Omental fat pad (tissue), 4 donors: Measurements from ENCODE around the gene NBAS. TPM values are rescaled to one million over a fixed set of nuclear protein-coding genes. Genes with fewer than 3 reads are reported as not detected.

Experiments
- ATAC-seq: fragments of 150-250 bp; one replicate; pipeline ENCODE4 v1.9.1; 2016; ENCODE audit warnings: mild to moderate bottlenecking, moderate library complexity; ENCODE audit not compliant: low FRiP score
- DNase-seq: peaks from one replicate; pipeline ENCODE4 v3.0.0-alpha.2; 2019; ENCODE audit warnings: low spot score
- total RNA-seq, 4 donors: library from RNA; depleted of rRNA; stranded (reverse); fragments of >200 nt; gene quantifications; one replicate each; pipeline ENCODE4 v1.1.0, GENCODE V29; 2016
- TF ChIP-seq, protein P1 (sequence below), 3 donors: fragments of 450-650 bp; IDR thresholded peaks; one replicate each; pipeline ENCODE4 v1.5.1; 2016 to 2017; ENCODE audit warnings: antibody characterized with exemption in 3 of 3, mild to moderate bottlenecking in 3 of 3, moderate library complexity in 2 of 3

Gene NBAS
- total RNA-seq, 4 donors from 2014 or later = 29.4 to 57.7 (median 38.2) TPM

DNA sequence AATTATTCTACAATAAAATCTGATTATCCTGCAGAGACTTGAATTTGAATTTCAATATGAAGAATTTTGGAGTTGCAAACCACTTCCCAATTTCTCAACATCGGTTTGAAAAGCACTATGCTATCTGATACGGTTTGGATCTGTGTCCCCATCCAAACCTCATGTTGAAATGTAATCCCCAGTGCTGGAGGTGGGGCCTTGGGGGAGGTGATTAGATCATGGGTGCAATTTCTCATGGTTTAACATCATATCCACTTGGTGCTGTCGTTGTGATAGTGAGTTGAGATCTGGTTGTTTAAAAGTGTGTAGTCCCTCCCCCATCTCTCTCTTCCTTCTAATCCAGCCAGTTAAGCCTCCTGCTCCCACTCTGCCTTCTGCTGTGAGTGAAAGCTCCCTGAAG lies 205.7 kb downstream of the NBAS start:
- no peak for DNase-seq
- ATAC-seq = no peak
- TF ChIP-seq, protein P1, sequence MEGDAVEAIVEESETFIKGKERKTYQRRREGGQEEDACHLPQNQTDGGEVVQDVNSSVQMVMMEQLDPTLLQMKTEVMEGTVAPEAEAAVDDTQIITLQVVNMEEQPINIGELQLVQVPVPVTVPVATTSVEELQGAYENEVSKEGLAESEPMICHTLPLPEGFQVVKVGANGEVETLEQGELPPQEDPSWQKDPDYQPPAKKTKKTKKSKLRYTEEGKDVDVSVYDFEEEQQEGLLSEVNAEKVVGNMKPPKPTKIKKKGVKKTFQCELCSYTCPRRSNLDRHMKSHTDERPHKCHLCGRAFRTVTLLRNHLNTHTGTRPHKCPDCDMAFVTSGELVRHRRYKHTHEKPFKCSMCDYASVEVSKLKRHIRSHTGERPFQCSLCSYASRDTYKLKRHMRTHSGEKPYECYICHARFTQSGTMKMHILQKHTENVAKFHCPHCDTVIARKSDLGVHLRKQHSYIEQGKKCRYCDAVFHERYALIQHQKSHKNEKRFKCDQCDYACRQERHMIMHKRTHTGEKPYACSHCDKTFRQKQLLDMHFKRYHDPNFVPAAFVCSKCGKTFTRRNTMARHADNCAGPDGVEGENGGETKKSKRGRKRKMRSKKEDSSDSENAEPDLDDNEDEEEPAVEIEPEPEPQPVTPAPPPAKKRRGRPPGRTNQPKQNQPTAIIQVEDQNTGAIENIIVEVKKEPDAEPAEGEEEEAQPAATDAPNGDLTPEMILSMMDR (IDR thresholded peaks at IDR 0.05) = no peak

DNA sequence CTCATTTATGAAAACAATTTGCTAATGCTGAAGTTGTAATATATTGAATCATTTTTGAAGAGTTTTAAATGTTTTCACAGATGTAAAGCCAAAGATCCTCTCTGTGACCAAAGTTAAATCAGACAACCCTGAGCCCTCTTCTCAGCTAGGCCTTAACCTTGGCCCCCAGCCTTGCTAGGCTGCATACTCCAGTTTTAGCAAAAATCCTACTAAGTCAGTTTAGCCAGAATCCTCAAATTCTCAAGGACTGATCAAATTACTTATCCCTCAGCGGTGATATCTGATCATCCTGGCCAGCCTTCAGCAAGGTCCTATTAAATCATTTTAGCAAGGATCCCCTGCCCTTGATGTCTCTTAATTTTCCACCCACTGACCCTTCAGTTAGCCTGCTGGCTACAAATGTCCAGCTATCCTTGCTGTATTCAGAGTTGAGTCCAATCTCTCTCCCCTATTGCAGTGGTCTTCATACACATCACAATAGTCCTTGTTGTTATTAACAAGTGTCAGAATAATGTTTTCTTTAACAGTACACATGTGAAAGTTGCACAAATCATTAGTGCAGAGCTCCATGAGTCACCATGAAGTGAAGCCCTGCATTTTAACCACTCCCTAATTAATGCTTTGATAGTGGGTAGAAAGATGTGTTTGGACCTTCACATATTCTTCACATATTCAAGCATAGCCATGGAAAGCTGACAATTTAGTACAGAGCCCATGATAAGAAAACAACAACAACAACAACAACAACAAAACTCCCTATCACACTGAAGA lies 206.4 kb downstream of the NBAS start:
- ATAC-seq = no peak
- DNase-seq = no peak
- TF ChIP-seq, protein P1 (IDR thresholded peaks at IDR 0.05) = no peak

DNA sequence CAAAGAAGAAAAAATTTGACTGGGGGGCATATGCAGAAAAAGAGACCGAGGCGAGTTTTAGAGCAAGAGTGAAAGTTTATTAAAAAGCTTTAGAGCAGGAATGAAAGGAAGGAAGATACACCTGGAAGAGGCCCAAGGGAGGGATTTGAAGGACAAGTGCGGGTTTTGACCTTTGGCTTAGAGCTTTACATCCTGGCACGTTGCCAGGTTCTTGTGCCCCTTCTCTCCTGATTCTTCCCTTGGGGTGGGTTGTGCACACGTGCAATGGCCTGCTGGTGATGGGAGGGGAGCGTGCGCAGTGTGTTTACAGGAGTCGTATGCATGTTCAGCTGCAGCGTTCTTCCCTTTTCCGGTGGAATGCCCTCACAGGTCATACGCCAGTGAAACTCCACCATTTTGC lies 208.8 kb downstream of the NBAS start:
- TF ChIP-seq, protein P1 (IDR thresholded peaks at IDR 0.05) = no peak
- DNase-seq (no peak), ATAC-seq (no peak)

DNA sequence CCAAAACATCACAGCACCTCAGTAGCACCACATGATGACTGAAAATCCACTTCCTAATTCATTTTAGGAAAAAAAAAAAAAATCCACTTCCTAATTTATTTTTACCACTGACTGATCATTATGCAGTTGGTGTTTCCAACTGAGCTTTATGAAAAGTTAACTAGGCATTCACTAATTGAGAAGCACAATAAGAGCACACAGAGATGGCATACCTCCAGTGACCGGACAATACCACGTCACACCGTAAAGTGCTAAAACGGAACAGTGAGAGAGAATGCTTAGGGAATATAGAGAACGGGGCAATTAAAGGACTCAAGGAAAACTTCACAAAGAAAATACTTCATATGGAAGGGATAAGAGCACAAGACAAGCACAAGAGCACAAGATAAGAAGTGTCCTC lies 212.5 kb downstream of the NBAS start:
- TF ChIP-seq, protein P1 (IDR thresholded peaks at IDR 0.05) = no peak
- no peak for DNase-seq
- no peak for ATAC-seq

DNA sequence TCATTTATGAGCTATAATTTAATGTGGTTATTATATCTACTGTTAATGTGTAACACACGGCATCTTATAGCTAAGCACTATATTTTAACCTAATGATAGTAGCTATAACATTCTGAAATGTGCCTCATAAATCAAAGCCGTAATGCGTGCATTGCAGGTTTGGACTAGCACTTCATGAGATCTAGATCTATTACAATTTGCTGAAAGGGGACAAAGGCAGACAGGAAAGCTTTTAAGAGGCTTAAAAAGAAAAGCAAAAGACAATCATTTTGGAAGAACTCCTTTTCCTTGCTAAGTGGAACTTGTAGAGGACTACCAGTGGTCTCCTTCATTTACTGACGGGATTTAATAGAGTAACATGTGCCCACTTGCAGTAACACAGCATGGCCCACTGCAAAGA lies 213.1 kb downstream of the NBAS start:
- TF ChIP-seq, protein P1 (IDR thresholded peaks at IDR 0.05) = no peak
- DNase-seq (no peak), ATAC-seq (no peak)

DNA sequence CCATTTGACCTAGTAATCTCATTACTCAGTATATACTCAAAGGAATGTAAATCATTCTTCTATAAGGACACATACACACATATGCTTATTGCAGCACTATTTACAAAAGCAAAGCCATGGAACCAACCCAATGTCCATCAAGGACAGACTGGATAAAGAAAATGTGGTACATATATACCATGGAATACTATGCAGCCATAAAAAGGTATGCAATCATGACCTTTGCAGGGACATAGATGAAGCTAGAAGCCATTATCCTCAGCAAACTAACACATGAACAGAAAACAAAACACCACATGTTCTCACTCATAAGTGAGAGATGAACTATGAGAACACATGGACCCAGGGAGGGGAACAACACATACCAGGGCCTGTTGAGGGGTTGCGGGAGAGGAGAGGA lies 214.5 kb downstream of the NBAS start:
- no peak for ATAC-seq

More for the DNA sequence above, 214.5 kb downstream of the NBAS start:
- TF ChIP-seq, protein P1 (IDR thresholded peaks at IDR 0.05) = no peak
- no peak for DNase-seq
